OCI-LY7 (cell line): ENCODE data around the gene ASB4. TPM values are rescaled to one million over a fixed set of nuclear protein-coding genes. Genes with fewer than 3 reads are reported as not detected.

Source experiments
- BruUV-seq: library from RNA; stranded (reverse); fragments of 400-500 nt; replicated peaks from 2 replicates; lab custom pipeline; 2021; lab: Mats Ljungman, UMichigan
- CTCF ChIA-PET: fragments of 300-600 bp; sonication (Branson Sonifier 250); formaldehyde crosslinking; loops from one replicate; lab custom pipeline; 2022; ENCODE audit warnings: antibody characterized with exemption; ENCODE audit not compliant: unreplicated experiment; lab: Charles Lee
- POLR2A ChIA-PET: fragments of 300-600 bp; sonication (Branson Sonifier 250); formaldehyde crosslinking; loops from one replicate; lab custom pipeline; 2022; ENCODE audit warnings: antibody characterized with exemption; lab: Charles Lee
- DNase-seq: peaks from one replicate; pipeline ENCODE4 v3.0.0-alpha.2; 2015; ENCODE audit warnings: low spot score
- H2AFZ ChIP-seq: fragments of 200-600 bp; sonication (generic), shearing (Covaris generic); 2 replicates; pipeline ENCODE4 v1.6.1; 2014; ENCODE audit warnings: mild to moderate bottlenecking, antibody characterized with exemption, low read length, moderate library complexity
- H3K27ac ChIP-seq: fragments of 200-600 bp; sonication (generic); 2 replicates; pipeline ENCODE4 v1.5.1; 2014; ENCODE audit warnings: mixed run types, low read depth, mild to moderate bottlenecking, moderate library complexity, low read length, inconsistent platforms; ENCODE audit not compliant: poor library complexity, severe bottlenecking
- H3K36me3 ChIP-seq: fragments of 200-600 bp; sonication (generic); 2 replicates; pipeline ENCODE4 v1.6.1; 2014; ENCODE audit warnings: mild to moderate bottlenecking, antibody characterized with exemption, low read length, moderate library complexity, mixed read lengths; ENCODE audit not compliant: insufficient read depth
- H3K4me1 ChIP-seq: fragments of 200-600 bp; sonication (generic); 2 replicates; pipeline ENCODE4 v1.5.1; 2014; ENCODE audit warnings: mild to moderate bottlenecking, low read length; ENCODE audit not compliant: insufficient read depth, poor library complexity, severe bottlenecking
- H3K4me2 ChIP-seq: fragments of 200-600 bp; sonication (generic); 2 replicates; pipeline ENCODE4 v1.6.1; 2014; ENCODE audit warnings: mild to moderate bottlenecking, low read length
- H3K4me3 ChIP-seq: fragments of 200-600 bp; sonication (generic); 2 replicates; pipeline ENCODE4 v1.5.1; 2014; ENCODE audit warnings: mild to moderate bottlenecking, low read depth, low read length; ENCODE audit not compliant: poor library complexity, severe bottlenecking
- H3K79me2 ChIP-seq: fragments of 200-600 bp; sonication (generic); 2 replicates; pipeline ENCODE4 v1.6.1; 2016; ENCODE audit warnings: low read depth, mild to moderate bottlenecking, low read length, moderate library complexity, mixed read lengths; ENCODE audit not compliant: insufficient read depth
- H3K9me2 ChIP-seq: fragments of 200-600 bp; sonication (generic); 2 replicates; pipeline ENCODE4 v1.6.1; 2016; ENCODE audit warnings: mild to moderate bottlenecking, low read length, mixed read lengths; ENCODE audit not compliant: insufficient read depth
- H3K9me3 ChIP-seq: fragments of 200-600 bp; sonication (generic); 2 replicates; pipeline ENCODE4 v1.6.1; 2014; ENCODE audit warnings: mild to moderate bottlenecking, mixed run types, low read length, mixed read lengths
- H4K20me1 ChIP-seq: fragments of 200-600 bp; sonication (generic); 2 replicates; pipeline ENCODE4 v1.6.1; 2014; ENCODE audit warnings: mild to moderate bottlenecking, antibody characterized with exemption, low read length, moderate library complexity, mixed read lengths; ENCODE audit not compliant: insufficient read depth
- CTCF ChIP-seq: fragments of 200-600 bp; sonication (generic); conservative IDR thresholded peaks from 2 replicates; pipeline ENCODE4 v1.5.1; 2014; ENCODE audit warnings: mild to moderate bottlenecking, antibody characterized with exemption, low read length, moderate library complexity, mixed read lengths
- EZH2phosphoT487 ChIP-seq: fragments of 200-600 bp; sonication (generic); IDR thresholded peaks from 2 replicates; pipeline ENCODE4 v1.6.1; 2018; ENCODE audit warnings: low read depth, borderline replicate concordance, mild to moderate bottlenecking, mixed run types, antibody characterized with exemption, low read length, moderate library complexity, mixed read lengths
- intact Hi-C: fragments of 100-400 bp; cut with micrococcal nuclease; formaldehyde crosslinking; loops from one replicate; pipeline ENCODE4 v1.10.0; 2022; ENCODE audit not compliant: unreplicated experiment
- total RNA-seq, 2 experiments: library from RNA; depleted of rRNA in 1 of 2; stranded (reverse); fragments of >200 nt in 1 of 2; shearing (Covaris generic) in 1 of 2; gene quantifications; 2 replicates each; pipeline ENCODE4 v1.2.3, GENCODE V29; 2014 to 2022

ASB4 gene
- total RNA-seq, 2 experiments from 2014 or later = not detected

GRCh38 chr7:95517458-95517857, 31.7 kb downstream of the ASB4 start:
- BruUV-seq = no TSS peak
- intact Hi-C loops = no loop called here
- CTCF ChIA-PET = no interaction called here

GRCh38 chr7:95517870-95518269, 32.1 kb downstream of the ASB4 start:
- Histone ChIP-seq H3K9me3 (no peaks in the 10 kb centered on the region), H3K4me1 (no peaks in the 10 kb centered on the region), H4K20me1 (no peaks in the 10 kb centered on the region), H3K9me2 (no peaks in the 10 kb centered on the region), H3K27ac (no peak overlapping the region), H3K4me3 (no peak overlapping the region), H3K36me3 (no peaks in the 10 kb centered on the region), H3K4me2 (no peak overlapping the region), H3K79me2 (no peaks in the 10 kb centered on the region), H2AFZ (no peak overlapping the region)
- BruUV-seq = no TSS peak
- no peak for DNase-seq
- intact Hi-C loops = no loop called here
- POLR2A ChIA-PET = no interaction called here
- CTCF ChIA-PET = no interaction called here
- TF ChIP-seq CTCF (no peak), EZH2phosphoT487 (no peak)

More at GRCh38 chr7:95517458-95517857, 31.7 kb downstream of the ASB4 start:
- H3K9me2 ChIP-seq = no peaks in the 10 kb centered on the region
- no peaks in the 10 kb centered on the region for H3K4me1 ChIP-seq
- H3K79me2 ChIP-seq = no peaks in the 10 kb centered on the region
- no peak overlapping the region for H3K4me3 ChIP-seq
- POLR2A ChIA-PET = no interaction called here
- H3K36me3 ChIP-seq = no peaks in the 10 kb centered on the region
- TF ChIP-seq EZH2phosphoT487 = no peak
- no peak for TF ChIP-seq CTCF
- no peak overlapping the region for H3K27ac ChIP-seq
- no peak for DNase-seq
- no peak overlapping the region for H3K4me2 ChIP-seq
- H4K20me1 ChIP-seq = no peaks in the 10 kb centered on the region
- H2AFZ ChIP-seq = no peak overlapping the region
- no peaks in the 10 kb centered on the region for H3K9me3 ChIP-seq

- no TSS peak for BruUV-seq
- POLR2A ChIA-PET = no interaction called here
Measured at GRCh38 chr7:95520136-95520535, 34.4 kb downstream of the ASB4 start.

More at GRCh38 chr7:95520136-95520535, 34.4 kb downstream of the ASB4 start:
- Histone ChIP-seq H4K20me1 (no peaks in the 10 kb centered on the region), H3K9me3 (no peaks in the 10 kb centered on the region), H3K4me2 (no peak overlapping the region), H3K79me2 (no peaks in the 10 kb centered on the region), H3K4me3 (no peak overlapping the region), H3K9me2 (no peaks in the 10 kb centered on the region), H3K4me1 (no peaks in the 10 kb centered on the region), H3K27ac (no peak overlapping the region), H3K36me3 (no peaks in the 10 kb centered on the region), H2AFZ (no peak overlapping the region)
- CTCF ChIA-PET = no interaction called here
- TF ChIP-seq CTCF = no peak
- no peak for TF ChIP-seq EZH2phosphoT487
- intact Hi-C loops = no loop called here
- DNase-seq = no peak
